Measurements from ENCODE around the gene PCDHGA8. TPM values are rescaled to one million over a fixed set of nuclear protein-coding genes. Genes with fewer than 3 reads are reported as not detected.
"Not testable (repeated sequence)": the region's sequence is repeated elsewhere in the genome, so short reads cannot be mapped to it uniquely, and the experiment has no call there.

PCDHGA8 gene
- total RNA-seq, 6 experiments from 2014 or later: 0.27 to 0.88 (median 0.50) TPM

DNA sequence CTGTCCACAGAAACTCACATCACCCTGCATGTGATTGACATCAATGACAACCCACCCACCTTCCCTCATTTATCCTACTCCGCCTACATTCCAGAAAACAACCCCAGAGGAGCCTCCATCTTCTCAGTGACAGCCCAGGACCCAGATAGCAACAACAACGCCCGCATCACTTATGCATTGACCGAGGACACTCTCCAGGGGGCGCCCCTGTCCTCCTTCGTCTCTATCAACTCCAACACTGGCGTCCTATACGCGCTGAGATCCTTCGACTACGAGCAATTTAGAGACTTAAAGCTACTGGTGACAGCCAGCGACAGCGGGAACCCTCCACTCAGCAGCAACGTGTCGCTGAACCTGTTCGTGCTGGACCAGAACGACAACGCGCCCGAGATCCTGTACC lies 47.1 kb upstream of the PCDHGA8 start:
- H3K9me3 ChIP-seq: peaks cover 0 to 4% (median 0%) of the 10 kb centered on the region in 4 donors
- no peak overlapping the region for H3K4me3 ChIP-seq
- intact Hi-C loops (cut with DNase I): no loop called here
- no peak for ATAC-seq
- TF ChIP-seq POLR2A (IDR thresholded peaks at IDR 0.05): no peak
- TF ChIP-seq, protein P1, sequence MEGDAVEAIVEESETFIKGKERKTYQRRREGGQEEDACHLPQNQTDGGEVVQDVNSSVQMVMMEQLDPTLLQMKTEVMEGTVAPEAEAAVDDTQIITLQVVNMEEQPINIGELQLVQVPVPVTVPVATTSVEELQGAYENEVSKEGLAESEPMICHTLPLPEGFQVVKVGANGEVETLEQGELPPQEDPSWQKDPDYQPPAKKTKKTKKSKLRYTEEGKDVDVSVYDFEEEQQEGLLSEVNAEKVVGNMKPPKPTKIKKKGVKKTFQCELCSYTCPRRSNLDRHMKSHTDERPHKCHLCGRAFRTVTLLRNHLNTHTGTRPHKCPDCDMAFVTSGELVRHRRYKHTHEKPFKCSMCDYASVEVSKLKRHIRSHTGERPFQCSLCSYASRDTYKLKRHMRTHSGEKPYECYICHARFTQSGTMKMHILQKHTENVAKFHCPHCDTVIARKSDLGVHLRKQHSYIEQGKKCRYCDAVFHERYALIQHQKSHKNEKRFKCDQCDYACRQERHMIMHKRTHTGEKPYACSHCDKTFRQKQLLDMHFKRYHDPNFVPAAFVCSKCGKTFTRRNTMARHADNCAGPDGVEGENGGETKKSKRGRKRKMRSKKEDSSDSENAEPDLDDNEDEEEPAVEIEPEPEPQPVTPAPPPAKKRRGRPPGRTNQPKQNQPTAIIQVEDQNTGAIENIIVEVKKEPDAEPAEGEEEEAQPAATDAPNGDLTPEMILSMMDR (IDR thresholded peaks at IDR 0.05): no peak
- peak in 1 of 3 donors; percentile 31 for DNase-seq
- 54% methylated on average over 8 of the region's 20 CpGs for WGBS (ENCODE audit: insufficient coverage, low coverage, low lambda C conversion rate, missing lambda C conversion rate)
- H3K27me3 ChIP-seq: no peaks in the 10 kb centered on the region
- no peaks in the 10 kb centered on the region for H3K36me3 ChIP-seq
- H3K27ac ChIP-seq: no peak overlapping the region
- H3K4me1 ChIP-seq: no peaks in the 10 kb centered on the region

DNA sequence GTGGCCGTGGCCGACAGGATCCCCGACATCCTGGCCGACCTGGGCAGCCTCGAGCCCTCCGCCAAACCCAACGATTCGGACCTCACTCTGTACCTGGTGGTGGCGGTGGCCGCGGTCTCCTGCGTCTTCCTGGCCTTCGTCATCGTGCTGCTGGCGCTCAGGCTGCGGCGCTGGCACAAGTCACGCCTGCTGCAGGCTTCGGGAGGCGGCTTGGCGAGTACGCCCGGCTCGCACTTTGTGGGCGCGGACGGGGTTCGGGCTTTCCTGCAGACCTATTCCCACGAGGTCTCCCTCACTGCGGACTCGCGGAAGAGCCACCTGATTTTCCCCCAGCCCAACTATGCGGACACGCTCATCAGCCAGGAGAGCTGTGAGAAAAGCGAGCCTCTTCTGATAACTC lies 46.4 kb upstream of the PCDHGA8 start:
- H3K4me3 ChIP-seq; H3K27ac ChIP-seq; H3K4me1 ChIP-seq; DNase-seq; intact Hi-C loops (cut with DNase I); H3K36me3 ChIP-seq; H3K27me3 ChIP-seq; ATAC-seq; H3K9me3 ChIP-seq: not testable (repeated sequence)
- 41% methylated on average over 8 of the region's 35 CpGs for WGBS (ENCODE audit: insufficient coverage, low coverage, low lambda C conversion rate, missing lambda C conversion rate)

DNA sequence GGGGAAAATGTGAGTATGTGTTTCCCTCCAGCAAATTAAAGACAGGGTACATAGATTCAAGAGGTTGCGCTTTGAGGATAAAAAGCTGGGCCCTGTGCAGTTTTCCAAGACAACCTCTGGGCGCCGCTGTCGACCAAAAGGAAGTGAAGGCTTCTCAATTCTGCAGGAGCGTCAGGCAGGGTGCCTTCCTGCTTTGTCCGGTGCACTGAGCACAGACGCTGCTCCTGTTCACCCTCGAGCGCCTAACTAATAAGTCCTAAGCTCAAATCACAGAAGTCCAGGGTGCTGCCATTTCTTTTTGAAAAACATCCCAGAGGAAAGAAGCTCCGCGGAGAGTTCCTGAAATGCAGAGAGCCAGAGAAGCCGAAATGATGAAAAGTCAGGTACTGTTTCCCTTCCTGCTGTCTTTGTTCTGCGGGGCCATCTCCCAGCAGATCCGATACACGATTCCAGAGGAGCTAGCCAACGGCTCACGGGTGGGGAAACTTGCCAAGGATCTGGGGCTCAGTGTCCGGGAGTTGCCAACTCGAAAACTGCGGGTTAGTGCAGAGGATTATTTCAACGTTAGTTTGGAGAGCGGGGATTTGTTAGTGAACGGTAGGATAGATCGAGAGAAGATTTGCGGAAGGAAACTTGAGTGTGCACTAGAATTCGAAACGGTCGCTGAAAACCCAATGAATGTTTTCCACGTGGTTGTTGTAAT lies 42.4 kb upstream of the PCDHGA8 start, which contains the start of gene PCDHGB1:
TSS of gene PCDHGB1 (plus strand) at position 183 of the 703 bp plus-strand sequence. CDS start at position 345, 162 bp downstream.
- intact Hi-C loops (cut with DNase I): no loop called here
- TF ChIP-seq, protein P1 (IDR thresholded peaks at IDR 0.05): peak in 2 of 4 donors; percentile 14 to 16
- TF ChIP-seq POLR2A (IDR thresholded peaks at IDR 0.05): no peak
- peak in 1 of 3 donors; percentile 29 for DNase-seq
- Histone ChIP-seq H3K4me3 (no peak within 1 kb of the TSS), H3K36me3 (no peaks in the 10 kb centered on the region), H3K27me3 (no peaks in the 10 kb centered on the region), H3K27ac (no peak within 1 kb of the TSS), H3K9me3 (no peaks in the 10 kb centered on the region), H3K4me1 (no peaks in the 10 kb centered on the region)
- peak in 2 of 4 donors; percentile 27 to 56 for ATAC-seq
- WGBS (ENCODE audit: insufficient coverage, low coverage, low lambda C conversion rate, missing lambda C conversion rate): 29% methylated on average over 24 of the region's 29 CpGs

DNA sequence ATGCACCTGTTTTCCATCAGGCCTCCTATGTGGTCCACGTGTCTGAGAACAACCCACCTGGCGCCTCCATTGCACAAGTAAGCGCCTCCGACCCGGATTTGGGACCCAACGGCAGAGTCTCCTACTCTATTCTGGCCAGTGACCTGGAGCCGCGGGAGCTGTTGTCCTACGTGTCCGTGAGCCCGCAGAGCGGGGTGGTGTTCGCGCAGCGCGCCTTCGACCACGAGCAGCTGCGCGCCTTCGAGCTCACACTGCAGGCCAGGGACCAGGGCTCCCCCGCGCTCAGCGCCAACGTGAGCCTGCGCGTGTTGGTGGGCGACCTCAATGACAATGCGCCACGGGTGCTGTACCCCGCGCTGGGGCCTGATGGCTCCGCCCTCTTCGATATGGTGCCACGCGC lies 40.8 kb upstream of the PCDHGA8 start:
- TF ChIP-seq, protein P1 (IDR thresholded peaks at IDR 0.05): no peak
- TF ChIP-seq POLR2A (IDR thresholded peaks at IDR 0.05): no peak
- DNase-seq: no peak
- Histone ChIP-seq H3K9me3 (peaks cover 0 to 3% (median 0%) of the 10 kb centered on the region in 4 donors), H3K36me3 (no peaks in the 10 kb centered on the region), H3K4me1 (no peaks in the 10 kb centered on the region), H3K27me3 (no peaks in the 10 kb centered on the region), H3K27ac (no peak overlapping the region), H3K4me3 (no peak overlapping the region)
- 38% methylated on average over 5 of the region's 36 CpGs for WGBS (ENCODE audit: insufficient coverage, low coverage, low lambda C conversion rate, missing lambda C conversion rate)
- intact Hi-C loops (cut with DNase I): no loop called here
- no peak for ATAC-seq

DNA sequence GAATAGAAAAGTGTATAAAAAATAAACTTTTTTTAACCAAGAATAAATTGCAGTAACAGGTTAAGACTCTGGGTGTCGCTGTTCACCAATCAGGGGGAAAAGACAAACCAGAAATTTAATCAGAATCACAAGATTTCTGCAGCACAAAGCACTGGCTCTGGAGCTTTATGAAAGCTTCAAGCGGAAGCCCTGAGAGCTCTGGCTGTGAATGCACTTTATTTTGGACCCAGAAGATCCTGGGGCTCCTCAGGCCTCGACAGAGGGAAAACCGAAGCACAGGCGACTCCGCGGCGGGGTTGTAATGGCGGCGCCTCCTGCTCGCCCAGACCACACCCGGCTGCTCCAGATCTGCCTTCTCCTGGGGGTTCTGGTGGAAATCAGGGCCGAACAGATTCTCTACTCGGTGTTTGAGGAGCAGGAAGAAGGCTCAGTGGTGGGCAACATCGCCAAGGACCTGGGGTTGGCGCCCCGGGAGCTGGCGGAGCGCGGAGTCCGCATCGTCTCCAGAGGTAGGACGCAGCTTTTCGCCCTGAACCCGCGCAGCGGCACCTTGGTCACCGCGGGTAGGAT lies 37.4 kb upstream of the PCDHGA8 start, which contains the start of gene PCDHGA4:
TSS of gene PCDHGA4 (plus strand) at position 122 of the 570 bp plus-strand sequence. CDS start at position 209, 87 bp downstream.
- Histone ChIP-seq H3K4me3 (peak within 1 kb of the TSS in 2 of 3 donors; percentile 16 to 18), H3K9me3 (peaks cover 0 to 3% (median 0%) of the 10 kb centered on the region in 4 donors), H3K27ac (no peak within 1 kb of the TSS), H3K4me1 (no peaks in the 10 kb centered on the region), H3K36me3 (no peaks in the 10 kb centered on the region), H3K27me3 (no peaks in the 10 kb centered on the region)
- ATAC-seq (no peak), DNase-seq (no peak)
- 11% methylated on average over 19 of the region's 29 CpGs for WGBS (ENCODE audit: insufficient coverage, low coverage, low lambda C conversion rate, missing lambda C conversion rate)
- intact Hi-C loops (cut with DNase I): no loop called here
- TF ChIP-seq, protein P1 (IDR thresholded peaks at IDR 0.05): peak in 3 of 4 donors; percentile 17 to 25 (median 25)
- no peak for TF ChIP-seq POLR2A (IDR thresholded peaks at IDR 0.05)
